GM21360 (cell line): ENCODE results near the gene PSG4.
"Not testable (repeated sequence)": the region's sequence is repeated elsewhere in the genome, so short reads cannot be mapped to it uniquely, and the experiment has no call there.

ENCODE experiments used
- ATAC-seq: cut with Tn5 transposase; IDR thresholded peaks from one replicate; pipeline ENCODE4 v1.9.1; 2021; ENCODE audit warnings: mild to moderate bottlenecking, moderate library complexity; ENCODE audit not compliant: unreplicated experiment

Gene PSG4

GRCh38 chr19:43205471-43206105, at the start of gene PSG4:
Gene PSG4 (minus strand): TSS chr19:43205638. CDS start chr19:43205536, 102 bp downstream.
- ATAC-seq: not testable (repeated sequence)

GRCh38 chr19:43251428-43251827, 46.0 kb upstream of the PSG4 start:
- ATAC-seq: not testable (repeated sequence)

- ATAC-seq: not testable (repeated sequence)
These were observed 44.9 kb upstream of the PSG4 start for GRCh38 chr19:43250296-43250695.

GRCh38 chr19:43248635-43249002, 43.2 kb upstream of the PSG4 start:
- not testable (repeated sequence) for ATAC-seq

GRCh38 chr19:43247243-43247880, 41.9 kb upstream of the PSG4 start:
- ATAC-seq: not testable (repeated sequence)

DNA sequence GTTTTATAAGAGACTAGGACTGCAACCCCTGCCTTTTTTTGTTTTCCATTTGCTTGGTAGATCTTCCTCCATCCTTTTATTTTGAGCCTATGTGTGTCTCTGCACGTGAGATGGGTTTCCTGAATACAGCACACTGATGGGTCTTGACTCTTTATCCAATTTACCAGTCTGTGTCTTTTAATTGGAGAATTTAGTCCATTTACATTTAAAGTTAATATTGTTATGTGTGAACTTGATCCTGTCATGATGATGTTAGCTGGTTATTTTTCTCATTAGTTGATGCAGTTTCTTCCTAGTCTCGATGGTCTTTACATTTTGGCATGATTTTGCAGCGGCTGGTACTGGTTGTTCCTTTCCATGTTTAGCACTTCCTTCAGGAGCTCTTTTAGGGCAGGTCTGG, 40.4 kb upstream of the PSG4 start:
- ATAC-seq: not testable (repeated sequence)

- ATAC-seq: not testable (repeated sequence)
These were observed 36.8 kb upstream of the PSG4 start for GRCh38 chr19:43242211-43242610.

- not testable (repeated sequence) for ATAC-seq
These were observed 32.8 kb upstream of the PSG4 start for GRCh38 chr19:43238213-43238612.

GRCh38 chr19:43235686-43236085, 30.2 kb upstream of the PSG4 start:
- not testable (repeated sequence) for ATAC-seq

DNA sequence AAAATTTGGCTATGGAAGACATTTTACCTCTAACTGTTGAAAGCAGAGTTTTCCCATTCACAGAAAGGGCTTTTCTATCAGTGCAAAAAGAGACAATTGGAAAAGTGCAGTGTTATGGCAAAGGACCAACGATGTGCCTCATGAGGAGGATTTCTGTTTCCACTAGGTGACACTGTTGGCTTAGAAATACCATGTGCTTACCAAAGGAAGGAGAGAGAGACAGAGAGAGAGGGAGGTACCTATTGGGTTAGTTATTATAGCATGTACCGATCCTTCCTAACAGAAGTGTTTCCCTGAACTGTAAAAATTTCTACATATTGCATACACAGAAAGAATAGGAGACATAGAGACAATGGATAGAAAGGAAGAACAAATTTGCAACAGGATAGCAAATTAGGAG, 23.9 kb upstream of the PSG4 start:
- no peak for ATAC-seq

DNA sequence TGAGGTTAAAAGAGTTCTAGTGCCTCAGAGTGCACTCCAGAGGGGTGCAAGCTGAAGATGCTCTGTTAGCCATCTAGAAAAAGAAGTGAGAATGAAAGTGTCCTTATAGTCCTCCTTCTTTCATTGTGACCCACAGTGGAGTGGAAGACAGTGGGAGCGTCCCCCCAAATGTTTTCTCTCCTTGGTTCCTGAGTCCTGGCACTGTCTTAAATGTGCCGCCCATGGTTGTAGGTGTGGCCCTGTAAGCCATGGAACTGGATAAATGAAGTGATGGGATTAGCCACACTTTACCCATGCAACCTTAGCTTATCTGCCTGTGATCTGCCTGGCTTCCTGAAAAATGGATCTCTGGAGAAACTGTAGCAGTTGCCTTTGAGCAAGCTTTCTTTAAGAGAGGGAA, 23.3 kb upstream of the PSG4 start:
- ATAC-seq: not testable (repeated sequence)

GRCh38 chr19:43226986-43227385, 21.5 kb upstream of the PSG4 start:
- ATAC-seq: not testable (repeated sequence)

- ATAC-seq: no peak
These were observed 19.4 kb upstream of the PSG4 start for GRCh38 chr19:43224855-43225253.

DNA sequence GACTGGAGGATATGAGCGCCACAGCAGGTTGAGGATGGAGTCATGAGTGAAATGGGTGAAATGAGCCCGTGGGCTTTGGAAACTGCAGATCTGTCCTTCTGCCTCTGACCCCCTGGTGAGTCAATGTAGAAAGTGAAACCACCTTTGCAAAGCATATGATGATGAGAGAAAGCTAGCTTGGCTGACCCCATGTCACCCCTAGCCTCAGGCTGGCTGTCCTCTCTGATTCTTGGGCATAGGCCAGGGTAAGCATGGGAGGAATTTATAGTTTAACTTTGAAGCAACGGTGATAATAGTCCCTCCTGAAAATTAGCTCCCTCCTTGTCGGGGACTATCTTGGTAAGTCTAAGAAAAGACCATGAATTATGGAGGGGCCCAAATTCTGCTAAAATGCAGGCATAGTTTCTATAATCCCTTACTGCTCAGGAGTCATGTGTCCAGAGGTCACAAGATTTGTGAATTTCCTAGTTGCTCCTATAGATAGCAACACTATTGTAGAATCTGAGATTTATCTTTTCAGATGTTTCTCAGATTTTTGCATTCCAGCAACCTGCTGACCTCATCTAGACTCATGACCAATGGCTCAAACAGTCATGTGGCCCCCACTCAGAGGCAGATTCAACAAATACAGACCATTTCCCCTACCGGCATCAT, 18.9 kb upstream of the PSG4 start:
- not testable (repeated sequence) for ATAC-seq

DNA sequence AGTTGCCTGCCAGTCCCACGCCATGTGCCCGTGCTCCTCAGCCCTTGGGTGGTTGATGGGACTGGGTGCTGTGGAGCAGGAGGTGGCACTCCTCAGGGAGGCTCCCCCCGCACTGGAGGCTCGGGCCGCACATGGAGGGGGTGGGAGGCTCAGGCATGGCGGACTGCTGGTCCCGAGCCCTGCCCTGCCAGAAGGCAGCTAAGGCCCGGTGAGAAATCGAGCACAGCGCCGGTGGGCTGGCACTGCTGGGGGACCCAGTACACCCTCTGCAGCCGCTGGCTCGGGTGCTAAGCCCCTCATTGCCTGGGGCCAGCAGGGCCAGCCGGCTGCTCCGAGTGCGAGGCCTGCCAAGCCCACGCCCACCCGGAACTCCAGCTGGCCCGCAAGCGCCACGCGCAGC, 16.5 kb upstream of the PSG4 start:
- ATAC-seq: not testable (repeated sequence)

- not testable (repeated sequence) for ATAC-seq
These were observed 13.7 kb upstream of the PSG4 start for GRCh38 chr19:43219136-43219535.

DNA sequence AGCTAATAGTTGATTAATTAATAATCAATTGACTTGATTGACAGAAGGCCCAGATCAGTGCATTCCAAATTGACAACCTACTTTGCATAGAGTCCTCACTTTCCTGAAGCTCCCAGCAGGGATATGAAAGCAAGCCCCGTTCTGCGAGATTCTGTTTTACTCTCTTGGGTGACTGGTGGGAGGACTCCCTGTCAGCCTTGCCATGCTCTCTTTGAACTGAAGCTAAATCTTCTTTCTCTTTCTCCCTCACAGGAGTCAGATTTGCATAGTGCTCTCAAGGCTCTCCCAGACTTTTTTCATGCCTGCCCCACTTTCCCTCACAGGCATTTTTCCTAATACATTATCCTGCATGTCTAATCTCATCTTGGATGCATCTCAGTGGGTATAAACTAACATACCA, 10.4 kb upstream of the PSG4 start:
- ATAC-seq: not testable (repeated sequence)

GRCh38 chr19:43207991-43208390, 2.6 kb upstream of the PSG4 start:
- no peak for ATAC-seq

- ATAC-seq: not testable (repeated sequence)
These were observed 1.7 kb upstream of the PSG4 start for GRCh38 chr19:43207174-43207573.

DNA sequence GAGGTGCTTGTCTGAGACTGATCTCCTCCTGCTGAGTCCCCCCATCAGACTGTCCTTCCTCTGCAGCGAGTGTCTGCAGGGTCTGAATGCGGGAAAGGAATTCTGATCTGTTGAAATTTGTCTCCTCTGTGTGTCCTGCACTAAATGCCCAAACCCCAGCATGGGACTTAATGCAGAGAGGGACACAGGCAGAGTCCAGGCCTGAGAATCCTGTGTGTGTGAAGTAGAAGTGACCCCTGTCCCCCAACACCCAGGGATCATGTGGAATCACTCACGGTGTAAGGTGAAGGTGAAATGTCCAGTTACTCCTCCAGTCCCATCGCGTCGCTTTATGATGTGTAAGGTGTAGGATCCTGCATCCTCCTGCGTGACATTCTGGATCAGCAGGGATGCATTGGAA, 1.8 kb downstream of the PSG4 start:
- ATAC-seq: not testable (repeated sequence)

- ATAC-seq: not testable (repeated sequence)
These were observed 3.5 kb downstream of the PSG4 start for GRCh38 chr19:43201891-43202290.

GRCh38 chr19:43201337-43201801, 4.1 kb downstream of the PSG4 start:
- not testable (repeated sequence) for ATAC-seq
